GM12878 (cell line): ENCODE data around the gene NOB1.

Experiments
- EGR1 ChIP-seq, 2 experiments: IDR thresholded peaks; 1 replicate in 1 of 2; 2 replicates in 1 of 2; pipeline ENCODE4 v1.6.1; 2011 to 2012; ENCODE audit warnings: low read depth in 2 of 2, low read length in 2 of 2, borderline replicate concordance in 1 of 2, mild to moderate bottlenecking in 1 of 2, moderate library complexity in 1 of 2
- EP300 ChIP-seq, 2 experiments: fragments of 150-350 bp in 1 of 2; IDR thresholded peaks; 2 replicates each; pipeline ENCODE4 v1.6.1; 2011 to 2012; ENCODE audit warnings: low read depth in 2 of 2, low read length in 2 of 2, borderline replicate concordance in 1 of 2, improper control_type of control experiment in 1 of 2, inconsistent platforms in 1 of 2; ENCODE audit not compliant: control insufficient read depth in 1 of 2
- EZH2 ChIP-seq: IDR thresholded peaks from 2 replicates; pipeline ENCODE4 v1.6.1; 2012; ENCODE audit warnings: low read depth, mild to moderate bottlenecking, control low read depth, inconsistent platforms, low read length, borderline replicate concordance; ENCODE audit not compliant: control insufficient read depth
- JUNB ChIP-seq: IDR thresholded peaks from 2 replicates; pipeline ENCODE4 v1.6.1; 2016; ENCODE audit warnings: antibody characterized with exemption, mild to moderate bottlenecking
- KDM1A ChIP-seq: fragments of 200-600 bp; sonication (generic); IDR thresholded peaks from 2 replicates; pipeline ENCODE4 v1.6.1; 2016; ENCODE audit warnings: borderline replicate concordance
- POLR2A ChIP-seq: IDR thresholded peaks from 2 replicates; pipeline ENCODE4 v1.6.1; 2011; ENCODE audit warnings: low read depth, mild to moderate bottlenecking, low read length
- RFX5 ChIP-seq: IDR thresholded peaks from 2 replicates; pipeline ENCODE4 v1.6.1; 2011; ENCODE audit warnings: low read depth, low read length, improper control_type of control experiment
- SIN3A ChIP-seq: IDR thresholded peaks from 2 replicates; pipeline ENCODE4 v1.6.1; 2012; ENCODE audit warnings: low read depth, low read length, improper control_type of control experiment
- TBL1XR1 ChIP-seq: IDR thresholded peaks from 2 replicates; pipeline ENCODE4 v1.6.1; 2012; ENCODE audit warnings: low read depth, low read length, improper control_type of control experiment
- TF ChIP-seq, protein P1 (sequence below), 3 experiments: IDR thresholded peaks in 2 of 3; conservative IDR thresholded peaks in 1 of 3; 2 replicates each; pipeline ENCODE4 v1.5.1; 2011; ENCODE audit warnings: low read depth in 3 of 3, low read length in 3 of 3, mild to moderate bottlenecking in 3 of 3, control low read depth in 2 of 3, moderate library complexity in 2 of 3, inconsistent platforms in 1 of 3, mixed read lengths in 1 of 3; ENCODE audit not compliant: control insufficient read depth in 2 of 3, insufficient read depth in 1 of 3; ENCODE audit errors: extremely low read depth in 1 of 3
- TF ChIP-seq, protein P2 (sequence below): IDR thresholded peaks from 2 replicates; pipeline ENCODE4 v1.6.1; 2012; ENCODE audit warnings: mild to moderate bottlenecking, low read depth, low read length
- TF ChIP-seq, protein P3 (sequence below): fragments of 150-350 bp; IDR thresholded peaks from 2 replicates; pipeline ENCODE4 v1.6.1; 2016; ENCODE audit warnings: low read depth, low read length

DNA sequence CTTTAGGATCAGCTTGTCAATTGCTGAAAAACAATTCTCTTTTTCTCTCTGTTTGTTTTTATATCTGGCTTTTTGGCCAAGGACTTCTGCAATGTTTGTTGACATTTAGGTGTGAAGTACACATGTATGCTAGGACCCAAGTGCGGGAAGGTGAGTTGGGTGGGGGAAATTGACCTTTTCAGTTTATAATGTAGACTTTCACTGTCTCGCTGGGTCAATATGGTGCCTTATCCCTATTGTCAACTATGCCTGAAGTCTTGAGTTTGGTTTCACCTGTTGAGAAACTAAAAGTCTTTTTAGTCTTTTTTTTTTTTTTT lies 16.9 kb upstream of the NOB1 start:
- TF ChIP-seq, protein P1, sequence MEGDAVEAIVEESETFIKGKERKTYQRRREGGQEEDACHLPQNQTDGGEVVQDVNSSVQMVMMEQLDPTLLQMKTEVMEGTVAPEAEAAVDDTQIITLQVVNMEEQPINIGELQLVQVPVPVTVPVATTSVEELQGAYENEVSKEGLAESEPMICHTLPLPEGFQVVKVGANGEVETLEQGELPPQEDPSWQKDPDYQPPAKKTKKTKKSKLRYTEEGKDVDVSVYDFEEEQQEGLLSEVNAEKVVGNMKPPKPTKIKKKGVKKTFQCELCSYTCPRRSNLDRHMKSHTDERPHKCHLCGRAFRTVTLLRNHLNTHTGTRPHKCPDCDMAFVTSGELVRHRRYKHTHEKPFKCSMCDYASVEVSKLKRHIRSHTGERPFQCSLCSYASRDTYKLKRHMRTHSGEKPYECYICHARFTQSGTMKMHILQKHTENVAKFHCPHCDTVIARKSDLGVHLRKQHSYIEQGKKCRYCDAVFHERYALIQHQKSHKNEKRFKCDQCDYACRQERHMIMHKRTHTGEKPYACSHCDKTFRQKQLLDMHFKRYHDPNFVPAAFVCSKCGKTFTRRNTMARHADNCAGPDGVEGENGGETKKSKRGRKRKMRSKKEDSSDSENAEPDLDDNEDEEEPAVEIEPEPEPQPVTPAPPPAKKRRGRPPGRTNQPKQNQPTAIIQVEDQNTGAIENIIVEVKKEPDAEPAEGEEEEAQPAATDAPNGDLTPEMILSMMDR (IDR thresholded peaks at IDR 0.05 in 2 of 3, conservative IDR thresholded peaks at IDR 0.05 in 1 of 3; ENCODE audit: control insufficient read depth in 2 of 3, extremely low read depth in 1 of 3, insufficient read depth in 1 of 3, low read depth in 3 of 3, low read length in 3 of 3), result no peak
- TF ChIP-seq RFX5, result no peak
- no peak for TF ChIP-seq POLR2A
- TF ChIP-seq SIN3A, result no peak
- TF ChIP-seq EZH2, result no peak
- no peak for TF ChIP-seq JUNB
- TF ChIP-seq KDM1A, result no peak
- TF ChIP-seq, protein P2, sequence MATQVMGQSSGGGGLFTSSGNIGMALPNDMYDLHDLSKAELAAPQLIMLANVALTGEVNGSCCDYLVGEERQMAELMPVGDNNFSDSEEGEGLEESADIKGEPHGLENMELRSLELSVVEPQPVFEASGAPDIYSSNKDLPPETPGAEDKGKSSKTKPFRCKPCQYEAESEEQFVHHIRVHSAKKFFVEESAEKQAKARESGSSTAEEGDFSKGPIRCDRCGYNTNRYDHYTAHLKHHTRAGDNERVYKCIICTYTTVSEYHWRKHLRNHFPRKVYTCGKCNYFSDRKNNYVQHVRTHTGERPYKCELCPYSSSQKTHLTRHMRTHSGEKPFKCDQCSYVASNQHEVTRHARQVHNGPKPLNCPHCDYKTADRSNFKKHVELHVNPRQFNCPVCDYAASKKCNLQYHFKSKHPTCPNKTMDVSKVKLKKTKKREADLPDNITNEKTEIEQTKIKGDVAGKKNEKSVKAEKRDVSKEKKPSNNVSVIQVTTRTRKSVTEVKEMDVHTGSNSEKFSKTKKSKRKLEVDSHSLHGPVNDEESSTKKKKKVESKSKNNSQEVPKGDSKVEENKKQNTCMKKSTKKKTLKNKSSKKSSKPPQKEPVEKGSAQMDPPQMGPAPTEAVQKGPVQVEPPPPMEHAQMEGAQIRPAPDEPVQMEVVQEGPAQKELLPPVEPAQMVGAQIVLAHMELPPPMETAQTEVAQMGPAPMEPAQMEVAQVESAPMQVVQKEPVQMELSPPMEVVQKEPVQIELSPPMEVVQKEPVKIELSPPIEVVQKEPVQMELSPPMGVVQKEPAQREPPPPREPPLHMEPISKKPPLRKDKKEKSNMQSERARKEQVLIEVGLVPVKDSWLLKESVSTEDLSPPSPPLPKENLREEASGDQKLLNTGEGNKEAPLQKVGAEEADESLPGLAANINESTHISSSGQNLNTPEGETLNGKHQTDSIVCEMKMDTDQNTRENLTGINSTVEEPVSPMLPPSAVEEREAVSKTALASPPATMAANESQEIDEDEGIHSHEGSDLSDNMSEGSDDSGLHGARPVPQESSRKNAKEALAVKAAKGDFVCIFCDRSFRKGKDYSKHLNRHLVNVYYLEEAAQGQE, result no peak
- TF ChIP-seq TBL1XR1, result no peak
- TF ChIP-seq, protein P3, sequence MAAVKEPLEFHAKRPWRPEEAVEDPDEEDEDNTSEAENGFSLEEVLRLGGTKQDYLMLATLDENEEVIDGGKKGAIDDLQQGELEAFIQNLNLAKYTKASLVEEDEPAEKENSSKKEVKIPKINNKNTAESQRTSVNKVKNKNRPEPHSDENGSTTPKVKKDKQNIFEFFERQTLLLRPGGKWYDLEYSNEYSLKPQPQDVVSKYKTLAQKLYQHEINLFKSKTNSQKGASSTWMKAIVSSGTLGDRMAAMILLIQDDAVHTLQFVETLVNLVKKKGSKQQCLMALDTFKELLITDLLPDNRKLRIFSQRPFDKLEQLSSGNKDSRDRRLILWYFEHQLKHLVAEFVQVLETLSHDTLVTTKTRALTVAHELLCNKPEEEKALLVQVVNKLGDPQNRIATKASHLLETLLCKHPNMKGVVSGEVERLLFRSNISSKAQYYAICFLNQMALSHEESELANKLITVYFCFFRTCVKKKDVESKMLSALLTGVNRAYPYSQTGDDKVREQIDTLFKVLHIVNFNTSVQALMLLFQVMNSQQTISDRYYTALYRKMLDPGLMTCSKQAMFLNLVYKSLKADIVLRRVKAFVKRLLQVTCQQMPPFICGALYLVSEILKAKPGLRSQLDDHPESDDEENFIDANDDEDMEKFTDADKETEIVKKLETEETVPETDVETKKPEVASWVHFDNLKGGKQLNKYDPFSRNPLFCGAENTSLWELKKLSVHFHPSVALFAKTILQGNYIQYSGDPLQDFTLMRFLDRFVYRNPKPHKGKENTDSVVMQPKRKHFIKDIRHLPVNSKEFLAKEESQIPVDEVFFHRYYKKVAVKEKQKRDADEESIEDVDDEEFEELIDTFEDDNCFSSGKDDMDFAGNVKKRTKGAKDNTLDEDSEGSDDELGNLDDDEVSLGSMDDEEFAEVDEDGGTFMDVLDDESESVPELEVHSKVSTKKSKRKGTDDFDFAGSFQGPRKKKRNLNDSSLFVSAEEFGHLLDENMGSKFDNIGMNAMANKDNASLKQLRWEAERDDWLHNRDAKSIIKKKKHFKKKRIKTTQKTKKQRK, result no peak
- TF ChIP-seq EP300 (IDR thresholded peaks at IDR 0.05; ENCODE audit: borderline replicate concordance in 1 of 2, control insufficient read depth in 1 of 2, low read depth in 2 of 2, low read length in 2 of 2), result no peak
- TF ChIP-seq EGR1 (IDR thresholded peaks at IDR 0.05; ENCODE audit: borderline replicate concordance in 1 of 2, low read depth in 2 of 2, low read length in 2 of 2), result no peak
